Fibroblast of peridontal ligament (primary cell): ENCODE data around the gene TSPAN32.
"Not testable (repeated sequence)": the region's sequence is repeated elsewhere in the genome, so short reads cannot be mapped to it uniquely, and the experiment has no call there.

Experiments
- DNase-seq: peaks from one replicate; pipeline ENCODE4 v3.0.0-alpha.2; 2010; ENCODE audit errors: extremely low read depth

The TSPAN32 gene

GRCh38 chr11:2342981-2343380, 41.2 kb downstream of the TSPAN32 start:
- no peak for DNase-seq

- no peak for DNase-seq
These were observed 41.7 kb downstream of the TSPAN32 start for GRCh38 chr11:2343502-2343901.

- no peak for DNase-seq
These were observed 43.2 kb downstream of the TSPAN32 start for GRCh38 chr11:2345050-2345449.

- no peak for DNase-seq
These were observed 44.2 kb downstream of the TSPAN32 start for GRCh38 chr11:2346014-2346413.

- DNase-seq, result no peak
These were observed 44.9 kb downstream of the TSPAN32 start for GRCh38 chr11:2346586-2347307.

GRCh38 chr11:2347308-2347830, 45.6 kb downstream of the TSPAN32 start:
- DNase-seq, result no peak

- peak; percentile 54 for DNase-seq
These were observed 47.2 kb downstream of the TSPAN32 start for GRCh38 chr11:2348986-2349385.

GRCh38 chr11:2351701-2352100, 49.9 kb downstream of the TSPAN32 start:
- no peak for DNase-seq

GRCh38 chr11:2352420-2352819, 50.6 kb downstream of the TSPAN32 start:
- no peak for DNase-seq

GRCh38 chr11:2355000-2355644, 53.3 kb downstream of the TSPAN32 start:
- peak; percentile 11 for DNase-seq

- no peak for DNase-seq
These were observed 55.4 kb downstream of the TSPAN32 start for GRCh38 chr11:2357246-2357645.

- not testable (repeated sequence) for DNase-seq
These were observed 55.8 kb downstream of the TSPAN32 start for GRCh38 chr11:2357651-2358050.

- DNase-seq, result no peak
These were observed 57.1 kb downstream of the TSPAN32 start for GRCh38 chr11:2358754-2359442.

- no peak for DNase-seq
These were observed 57.7 kb downstream of the TSPAN32 start for GRCh38 chr11:2359557-2359956.

- no peak for DNase-seq
These were observed 58.3 kb downstream of the TSPAN32 start for GRCh38 chr11:2360081-2360642.

- no peak for DNase-seq
These were observed 59.8 kb downstream of the TSPAN32 start for GRCh38 chr11:2361565-2361964.

GRCh38 chr11:2362414-2362813, 60.6 kb downstream of the TSPAN32 start:
- DNase-seq, result no peak

- no peak for DNase-seq
These were observed 61.3 kb downstream of the TSPAN32 start for GRCh38 chr11:2363130-2363529.

GRCh38 chr11:2363577-2364370, 62.0 kb downstream of the TSPAN32 start:
- DNase-seq, result no peak

GRCh38 chr11:2364386-2364785, 62.6 kb downstream of the TSPAN32 start:
- DNase-seq, result not testable (repeated sequence)

- no peak for DNase-seq
These were observed 63.9 kb downstream of the TSPAN32 start for GRCh38 chr11:2365571-2366210.
